NCI-H748 treated with DMSO at 0.1 percent for 48 hours (cell line): ENCODE results near the gene TTLL7.
"Not testable (repeated sequence)": the region's sequence is repeated elsewhere in the genome, so short reads cannot be mapped to it uniquely, and the experiment has no call there.

Source experiments
- DNase-seq: peaks from one replicate; lab custom pipeline; 2025; lab: John Stamatoyannopoulos, UW

TTLL7 gene

GRCh38 chr1:83931658-83932253 lies 67.2 kb downstream of the TTLL7 start:
- peak; percentile 36 for DNase-seq

GRCh38 chr1:83929184-83929583 lies 69.7 kb downstream of the TTLL7 start:
- no peak for DNase-seq

- DNase-seq = no peak
Observed at GRCh38 chr1:83928396-83928795, 70.5 kb downstream of the TTLL7 start.

GRCh38 chr1:83927701-83928100 lies 71.2 kb downstream of the TTLL7 start:
- no peak for DNase-seq

GRCh38 chr1:83927061-83927460 lies 71.9 kb downstream of the TTLL7 start:
- no peak for DNase-seq

- no peak for DNase-seq
Observed at GRCh38 chr1:83923553-83923952, 75.4 kb downstream of the TTLL7 start.

GRCh38 chr1:83922431-83922830 lies 76.5 kb downstream of the TTLL7 start:
- DNase-seq = no peak

- DNase-seq = no peak
Observed at GRCh38 chr1:83920320-83920719, 78.6 kb downstream of the TTLL7 start.

GRCh38 chr1:83919872-83920271 lies 79.1 kb downstream of the TTLL7 start:
- no peak for DNase-seq

- DNase-seq = no peak
Observed at GRCh38 chr1:83918688-83919285, 80.1 kb downstream of the TTLL7 start.

- DNase-seq = no peak
Observed at GRCh38 chr1:83917959-83918358, 81.0 kb downstream of the TTLL7 start.

- DNase-seq = not testable (repeated sequence)
Observed at GRCh38 chr1:83916094-83916493, 82.8 kb downstream of the TTLL7 start.

- DNase-seq = no peak
Observed at GRCh38 chr1:83912876-83913275, 86.1 kb downstream of the TTLL7 start.

- no peak for DNase-seq
Observed at GRCh38 chr1:83910461-83910860, 88.5 kb downstream of the TTLL7 start.

GRCh38 chr1:83909687-83910086 lies 89.2 kb downstream of the TTLL7 start:
- DNase-seq = no peak

- peak; percentile 6 for DNase-seq
Observed at GRCh38 chr1:83905315-83905907, 93.5 kb downstream of the TTLL7 start.

GRCh38 chr1:83901547-83902155 lies 97.3 kb downstream of the TTLL7 start:
- peak; percentile 49 for DNase-seq

GRCh38 chr1:83900524-83900923 lies 98.4 kb downstream of the TTLL7 start:
- no peak for DNase-seq

GRCh38 chr1:83897516-83897915 lies 101.4 kb downstream of the TTLL7 start:
- DNase-seq = no peak

- no peak for DNase-seq
Observed at GRCh38 chr1:83896299-83896698, 102.6 kb downstream of the TTLL7 start.

- no peak for DNase-seq
Observed at GRCh38 chr1:83889707-83890106, 109.2 kb downstream of the TTLL7 start.

- DNase-seq = no peak
Observed at GRCh38 chr1:83887483-83887882, 111.4 kb downstream of the TTLL7 start.

- no peak for DNase-seq
Observed at GRCh38 chr1:83883979-83884378, 115.0 kb downstream of the TTLL7 start.
